CD14-positive monocyte (primary cell): ENCODE results near the gene NIPBL. TPM values are rescaled to one million over a fixed set of nuclear protein-coding genes. Genes with fewer than 3 reads are reported as not detected.

Experiments used
- DNase-seq, 3 donors: peaks; one replicate each; pipeline ENCODE4 v3.0.0-alpha.2; 2011 to 2022
- H2AFZ ChIP-seq: 2 replicates; pipeline ENCODE4 v1.6.0; 2012; ENCODE audit warnings: mild to moderate bottlenecking, low read depth, low read length, inconsistent platforms; ENCODE audit not compliant: insufficient read depth, poor library complexity, severe bottlenecking
- H3K27ac ChIP-seq, 2 donors: 1 replicate in 1 of 2; 2 replicates in 1 of 2; pipeline ENCODE4 v1.5.1; 2012 to 2013; ENCODE audit warnings: low read length in 2 of 2, control low read depth in 1 of 2, inconsistent platforms in 1 of 2, low read depth in 1 of 2, mild to moderate bottlenecking in 1 of 2
- H3K27me3 ChIP-seq, 2 donors: one replicate each; pipeline versions ENCODE4 v1.6.0 to v1.6.1; 2011 to 2013; ENCODE audit warnings: low read length in 2 of 2; ENCODE audit not compliant: control insufficient read depth in 2 of 2, insufficient read depth in 2 of 2
- H3K36me3 ChIP-seq, 2 donors: replicated peaks in 1 of 2; 1 replicate in 1 of 2; 2 replicates in 1 of 2; pipeline versions ENCODE4 v1.5.1 to v1.6.1; 2012 to 2013; ENCODE audit warnings: low read length in 2 of 2, control low read depth in 1 of 2, inconsistent platforms in 1 of 2, mild to moderate bottlenecking in 1 of 2; ENCODE audit not compliant: insufficient read depth in 2 of 2, control insufficient read depth in 1 of 2
- H3K4me1 ChIP-seq, 2 donors: 1 replicate in 1 of 2; 2 replicates in 1 of 2; pipeline versions ENCODE4 v1.5.1 to v1.6.1; 2012 to 2013; ENCODE audit warnings: low read length in 2 of 2, control low read depth in 1 of 2, inconsistent platforms in 1 of 2, mild to moderate bottlenecking in 1 of 2, moderate library complexity in 1 of 2; ENCODE audit not compliant: insufficient read depth in 2 of 2, control insufficient read depth in 1 of 2
- H3K4me2 ChIP-seq: replicated peaks from 2 replicates; pipeline ENCODE3; 2012; ENCODE audit warnings: low read length, moderate library complexity, mild to moderate bottlenecking; ENCODE audit not compliant: poor library complexity, severe bottlenecking; ENCODE audit errors: extremely low read depth
- H3K4me3 ChIP-seq, 3 experiments: fragments of 200-600 bp in 1 of 3; sonication (generic) in 1 of 3; replicated peaks in 1 of 3; 1 replicate in 2 of 3; 2 replicates in 1 of 3; pipeline ENCODE4 v1.5.1; 2011 to 2013; ENCODE audit warnings: low read length in 3 of 3, mild to moderate bottlenecking in 3 of 3, control low read depth in 2 of 3, low read depth in 2 of 3, inconsistent platforms in 1 of 3, moderate library complexity in 1 of 3
- H3K79me2 ChIP-seq: 2 replicates; pipeline ENCODE4 v1.6.0; 2012; ENCODE audit warnings: mild to moderate bottlenecking, control low read depth, inconsistent platforms, low read length, moderate library complexity; ENCODE audit not compliant: insufficient read depth
- H3K9ac ChIP-seq: 2 replicates; pipeline ENCODE4 v1.6.0; 2017; ENCODE audit warnings: low read length, mild to moderate bottlenecking; ENCODE audit not compliant: insufficient read depth, poor library complexity, severe bottlenecking
- H3K9me3 ChIP-seq, 2 donors: replicated peaks in 1 of 2; 1 replicate in 1 of 2; 2 replicates in 1 of 2; pipeline versions ENCODE4 v1.5.1 to v1.6.1; 2012 to 2013; ENCODE audit warnings: low read length in 2 of 2, control low read depth in 1 of 2; ENCODE audit not compliant: control insufficient read depth in 1 of 2, insufficient read depth in 1 of 2
- H4K20me1 ChIP-seq: 2 replicates; pipeline ENCODE4 v1.6.0; 2012; ENCODE audit warnings: mild to moderate bottlenecking, low read length, control low read depth, moderate library complexity; ENCODE audit not compliant: insufficient read depth
- H3K27ac Mint-ChIP-seq, 7 donors: one replicate each; pipeline ENCODE4 v1.8.0; 2020; ENCODE audit warnings: mild to moderate bottlenecking in 7 of 7, mixed read lengths in 7 of 7, moderate library complexity in 6 of 7, inconsistent platforms in 2 of 7
- H3K27me3 Mint-ChIP-seq, 3 donors: one replicate each; pipeline ENCODE4 v1.8.0; 2021 to 2022; ENCODE audit warnings: low read depth in 3 of 3, mild to moderate bottlenecking in 3 of 3, mixed read lengths in 3 of 3, moderate library complexity in 3 of 3, inconsistent platforms in 1 of 3
- H3K36me3 Mint-ChIP-seq, 2 donors: one replicate each; pipeline ENCODE4 v1.8.0; 2020; ENCODE audit warnings: mixed read lengths in 2 of 2, inconsistent platforms in 1 of 2, mild to moderate bottlenecking in 1 of 2
- H3K4me1 Mint-ChIP-seq: one replicate; pipeline ENCODE4 v1.8.0; 2020; ENCODE audit warnings: mild to moderate bottlenecking, mixed read lengths
- H3K4me3 Mint-ChIP-seq, 2 donors: one replicate each; pipeline ENCODE4 v1.8.0; 2020; ENCODE audit warnings: mild to moderate bottlenecking in 2 of 2, mixed read lengths in 2 of 2, moderate library complexity in 1 of 2
- H3K9me3 Mint-ChIP-seq, 7 donors: one replicate each; pipeline ENCODE4 v1.8.0; 2020 to 2022; ENCODE audit warnings: mixed read lengths in 7 of 7, mild to moderate bottlenecking in 6 of 7, moderate library complexity in 6 of 7, inconsistent platforms in 2 of 7
- CTCF ChIP-seq: fragments of 200-600 bp; IDR thresholded peaks from one replicate; pipeline ENCODE4 v1.8.0; 2022; ENCODE audit warnings: antibody characterized with exemption, mild to moderate bottlenecking
- WGBS: methylation state at CpG from one replicate; pipeline ENCODE4 v1.1.5; 2013; ENCODE audit warnings: missing lambda C conversion rate; ENCODE audit not compliant: insufficient coverage; 5-methylcytosine and 5-hydroxymethylcytosine counted together
- intact Hi-C, 2 donors: fragments of 100-400 bp; cut with micrococcal nuclease; formaldehyde crosslinking; loops; one replicate each; pipeline versions ENCODE4 v1.15.0 to v1.15.1; 2023
- polyA plus RNA-seq, 3 donors: library from polyadenylated mRNA; depleted of rRNA in 1 of 3; unstranded in 2 of 3; stranded (reverse) in 1 of 3; fragments of 300-500 nt in 2 of 3; fragments of >200 nt in 1 of 3; fragmentation: Illumina TruSeq in 2 of 3; gene quantifications; 1 replicate in 2 of 3; 2 replicates in 1 of 3; pipeline ENCODE4 v1.2.3, GENCODE V29; 2012 to 2021

The NIPBL gene
- polyA plus RNA-seq, 3 donors = 6.6 to 36.0 (median 16.2) TPM

GRCh38 chr5:36885566-36886485, 9.3 kb downstream of the NIPBL start:
- peak overlapping the region in 3 of 7 donors; percentile 14 to 46 (median 32) for H3K27ac Mint-ChIP-seq
- no peak overlapping the region for H2AFZ ChIP-seq
- H3K27me3 Mint-ChIP-seq = no peaks in the 10 kb centered on the region
- H3K36me3 ChIP-seq = peaks cover 0 to 8% of the 10 kb centered on the region in 2 donors
- no peaks in the 10 kb centered on the region for H3K9me3 Mint-ChIP-seq
- TF ChIP-seq CTCF = no peak
- peaks cover 52% of the 10 kb centered on the region for H3K4me1 Mint-ChIP-seq
- no peak overlapping the region for H3K9ac ChIP-seq
- peaks cover 100% of the 10 kb centered on the region for H3K79me2 ChIP-seq
- H3K9me3 ChIP-seq = no peaks in the 10 kb centered on the region
- DNase-seq = peak in 1 of 3 donors; percentile 15
- peaks cover 10 to 34% of the 10 kb centered on the region in 2 donors for H3K4me1 ChIP-seq
- no peak overlapping the region for H3K4me2 ChIP-seq
- peaks cover 10 to 16% of the 10 kb centered on the region in 2 donors for H3K36me3 Mint-ChIP-seq
- H3K4me3 ChIP-seq = no peak overlapping the region
- H3K27me3 ChIP-seq = no peaks in the 10 kb centered on the region
- intact Hi-C loops = loop anchor here in 1 of 2 donors (10.0 kb wide), 1 partner anchor 49 kb away; no protein-coding TSS in a partner anchor
- H4K20me1 ChIP-seq = peaks cover 100% of the 10 kb centered on the region
- H3K27ac ChIP-seq = peak overlapping the region in 1 of 2 donors; percentile 48
- WGBS = 88% methylated on average over 15 of the region's 18 CpGs
- no peak overlapping the region for H3K4me3 Mint-ChIP-seq

GRCh38 chr5:36886791-36887190, 10.2 kb downstream of the NIPBL start:
- Histone ChIP-seq H3K4me1 (peaks cover 7 to 25% of the 10 kb centered on the region in 2 donors), H3K36me3 (peaks cover 0 to 13% of the 10 kb centered on the region in 2 donors)
- peak overlapping the region in 1 of 7 donors; percentile 19 for H3K27ac Mint-ChIP-seq

More at GRCh38 chr5:36886791-36887190, 10.2 kb downstream of the NIPBL start:
- H3K4me3 ChIP-seq = no peak overlapping the region
- H2AFZ ChIP-seq = no peak overlapping the region
- DNase-seq = no peak
- peaks cover 0 to 1% (median 0%) of the 10 kb centered on the region in 7 donors for H3K9me3 Mint-ChIP-seq
- no peak overlapping the region for H3K4me2 ChIP-seq
- H3K36me3 Mint-ChIP-seq = peaks cover 14 to 25% of the 10 kb centered on the region in 2 donors
- TF ChIP-seq CTCF = no peak
- no peak overlapping the region for H3K27ac ChIP-seq
- no peaks in the 10 kb centered on the region for H3K27me3 ChIP-seq
- H3K79me2 ChIP-seq = peaks cover 100% of the 10 kb centered on the region
- no peak overlapping the region for H3K9ac ChIP-seq
- WGBS = no CpG with 5 or more reads among the region's 3 CpGs
- intact Hi-C loops = loop anchor here in 1 of 2 donors (10.0 kb wide), 1 partner anchor 48 kb away; no protein-coding TSS in a partner anchor
- H3K27me3 Mint-ChIP-seq = no peaks in the 10 kb centered on the region
- peaks cover 46% of the 10 kb centered on the region for H3K4me1 Mint-ChIP-seq
- peaks cover 100% of the 10 kb centered on the region for H4K20me1 ChIP-seq
- H3K4me3 Mint-ChIP-seq = no peak overlapping the region
- no peaks in the 10 kb centered on the region for H3K9me3 ChIP-seq
